DMS153 treated with DMSO at 0.1 percent for 48 hours (cell line): ENCODE data around the gene PCNT.
A peak's percentile ranks its signal among the peaks of the same experiment; 100 is the strongest.

Experiments
- DNase-seq: peaks from one replicate; lab custom pipeline; 2025; ENCODE audit not compliant: unreplicated experiment; lab: John Stamatoyannopoulos, UW

The PCNT gene

DNA sequence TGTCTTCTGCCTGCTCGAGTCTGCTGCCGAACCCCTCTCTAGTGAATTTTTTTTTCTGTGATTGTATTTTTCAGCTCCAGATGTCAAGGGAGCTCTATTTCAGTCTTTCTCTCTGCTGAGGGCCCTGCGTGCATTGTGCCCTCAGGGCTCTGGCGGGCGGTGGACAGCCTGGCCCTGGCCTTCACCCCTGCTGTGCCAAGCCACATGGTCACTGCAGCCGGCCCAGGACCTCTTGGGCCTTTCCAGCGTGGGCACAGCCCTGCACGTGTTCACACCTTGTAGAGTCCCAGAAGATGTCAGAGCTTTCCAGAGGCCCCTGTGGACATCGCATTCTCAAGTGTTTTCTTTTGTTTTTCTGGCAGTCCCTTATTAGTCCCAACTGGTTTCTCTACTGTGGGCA lies 55.7 kb downstream of the PCNT start:
- no peak for DNase-seq

DNA sequence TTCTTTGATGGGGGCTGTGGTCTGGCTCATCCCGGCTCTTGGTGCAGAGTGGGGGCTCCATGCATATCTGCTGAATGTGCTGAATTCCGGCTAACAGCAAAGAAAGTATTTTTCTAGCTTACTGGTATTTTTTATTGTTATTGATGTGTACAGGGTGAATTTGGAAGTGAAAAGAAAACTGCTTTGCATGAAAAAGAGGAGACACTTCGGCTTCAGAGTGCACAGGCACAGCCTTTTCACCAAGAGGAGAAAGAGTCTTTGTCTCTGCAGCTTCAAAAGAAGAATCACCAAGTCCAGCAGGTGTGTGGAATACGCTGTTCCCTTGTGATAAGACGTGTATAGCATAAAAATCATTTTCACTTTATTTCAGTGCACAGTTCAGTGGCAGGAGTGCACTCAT lies 57.6 kb downstream of the PCNT start:
- DNase-seq = no peak

DNA sequence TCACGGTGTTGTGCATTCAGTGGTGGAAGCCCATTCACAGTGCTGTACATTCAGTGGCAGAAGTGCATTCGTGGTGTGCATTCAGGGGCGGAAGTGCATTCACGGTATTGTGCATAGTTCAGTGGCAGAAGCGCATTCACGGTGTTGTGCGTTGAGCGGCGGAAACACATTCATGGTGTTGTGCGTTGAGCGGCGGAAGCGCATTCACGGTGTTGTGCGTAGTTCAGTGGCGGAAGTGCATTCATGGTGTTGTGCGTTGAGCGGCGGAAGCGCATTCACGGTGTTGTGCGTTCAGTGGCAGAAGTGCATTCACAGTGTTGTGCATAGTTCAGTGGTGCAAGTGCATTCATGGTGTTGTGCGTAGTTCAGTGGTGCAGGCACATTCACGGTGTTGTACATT lies 60.6 kb downstream of the PCNT start:
- no peak for DNase-seq

DNA sequence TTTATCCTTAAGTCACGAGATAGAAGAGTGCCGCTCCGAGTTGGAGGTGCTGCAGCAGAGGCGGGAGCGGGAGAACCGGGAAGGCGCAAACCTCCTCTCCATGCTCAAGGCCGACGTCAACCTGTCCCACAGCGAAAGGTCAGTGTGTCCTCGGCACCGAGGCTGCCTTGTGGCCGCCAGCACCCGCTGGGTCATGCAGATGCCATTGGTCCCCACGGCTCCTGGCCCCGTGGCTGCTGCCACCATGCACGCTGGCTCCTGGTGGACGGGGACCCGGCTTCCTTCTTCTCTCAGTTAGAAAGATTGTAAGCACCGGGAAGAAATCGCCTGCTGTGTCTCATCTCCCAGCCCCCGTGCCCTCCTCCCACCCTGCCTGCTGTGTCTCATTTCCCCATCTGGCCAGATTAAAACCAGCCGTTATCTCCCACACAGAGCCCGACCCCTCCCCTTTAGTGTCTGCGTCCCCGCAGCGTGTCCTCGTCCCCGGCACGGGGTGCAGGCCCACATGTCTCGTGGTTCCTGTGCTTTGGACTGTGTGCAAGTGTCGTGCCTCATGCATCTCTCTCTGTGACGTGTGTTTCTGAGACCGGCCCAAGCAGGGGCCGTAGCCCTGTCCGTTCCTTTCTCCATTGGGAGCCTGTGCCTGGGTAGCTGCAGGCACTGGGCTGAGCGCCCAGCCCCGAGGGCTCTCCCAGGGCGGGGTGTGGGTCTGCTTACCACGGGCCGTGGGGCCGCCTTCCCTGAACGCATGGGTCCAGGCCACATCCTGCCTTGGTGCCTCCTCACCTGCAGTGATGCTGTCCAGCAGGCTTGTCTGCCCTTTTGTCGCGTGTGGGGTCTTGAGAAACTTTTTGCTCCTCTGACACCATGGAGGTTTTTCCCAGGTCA lies 62.1 kb downstream of the PCNT start:
- DNase-seq = no peak

DNA sequence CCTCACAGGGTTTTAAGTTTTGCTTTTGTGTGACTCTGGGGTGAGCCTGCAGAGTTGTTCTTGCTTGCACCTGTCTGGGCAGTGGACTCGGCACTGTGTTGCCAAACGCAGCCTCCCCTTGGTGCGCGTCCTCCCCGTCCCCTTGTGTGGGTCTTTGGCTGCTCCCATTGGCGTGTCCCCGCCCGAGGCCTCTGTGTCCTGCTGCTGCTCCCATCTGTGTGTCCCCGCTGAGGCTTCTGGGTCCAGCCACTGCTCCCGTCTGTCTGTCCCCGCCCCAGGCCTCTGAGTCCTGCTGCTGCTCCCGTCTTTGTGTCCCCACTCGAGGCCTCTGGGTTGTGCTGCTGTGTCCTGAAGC lies 62.8 kb downstream of the PCNT start:
- DNase-seq = no peak

DNA sequence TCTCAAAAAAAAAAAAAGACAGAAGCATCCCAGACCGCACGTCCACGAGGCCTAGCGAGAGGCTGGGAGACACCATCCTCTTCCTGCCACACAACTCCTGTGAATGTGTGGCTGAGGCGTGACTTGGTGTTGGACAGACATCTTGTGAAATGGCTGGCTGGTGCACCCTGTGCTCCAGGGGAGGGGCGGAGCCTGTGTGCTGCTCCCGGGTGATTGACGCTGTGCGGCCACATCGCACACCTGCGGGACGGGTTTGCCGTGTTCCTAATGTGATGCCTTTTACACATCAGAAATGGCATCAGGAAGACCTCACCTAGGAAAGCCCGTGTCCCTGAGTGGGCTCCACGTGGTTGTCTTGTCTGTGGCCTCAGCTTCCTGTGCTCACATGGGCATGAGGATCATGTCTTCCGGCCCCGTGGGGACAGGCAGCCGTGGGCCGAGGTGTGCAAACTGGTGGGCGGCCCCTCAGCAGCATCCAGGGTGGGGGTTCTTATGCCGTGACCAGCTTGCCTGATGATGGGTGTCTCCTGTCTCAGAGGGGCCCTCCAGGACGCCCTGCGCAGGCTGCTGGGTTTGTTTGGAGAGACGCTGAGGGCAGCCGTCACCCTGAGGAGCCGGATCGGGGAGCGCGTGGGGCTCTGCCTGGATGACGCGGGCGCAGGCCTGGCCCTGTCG lies 64.4 kb downstream of the PCNT start:
- DNase-seq = no peak

DNA sequence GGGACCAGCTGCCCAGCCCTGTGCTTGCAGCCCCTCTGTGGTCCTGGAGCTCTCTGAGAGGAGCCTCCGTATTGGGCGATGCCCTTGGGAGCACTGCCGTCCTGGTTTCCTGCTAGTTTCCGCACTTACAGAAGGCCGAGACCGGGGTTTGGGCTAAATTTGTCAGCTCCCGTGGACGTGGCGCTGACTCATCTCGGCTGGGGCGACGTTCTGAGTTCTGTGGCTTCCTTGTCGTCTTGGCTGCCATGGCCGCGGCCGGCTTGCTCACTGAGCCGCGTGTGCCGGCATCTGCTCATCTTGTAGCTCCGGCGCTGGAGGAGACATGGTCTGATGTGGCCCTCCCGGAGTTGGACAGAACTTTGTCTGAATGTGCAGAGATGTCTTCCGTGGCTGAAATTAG lies 64.9 kb downstream of the PCNT start:
- no peak for DNase-seq

DNA sequence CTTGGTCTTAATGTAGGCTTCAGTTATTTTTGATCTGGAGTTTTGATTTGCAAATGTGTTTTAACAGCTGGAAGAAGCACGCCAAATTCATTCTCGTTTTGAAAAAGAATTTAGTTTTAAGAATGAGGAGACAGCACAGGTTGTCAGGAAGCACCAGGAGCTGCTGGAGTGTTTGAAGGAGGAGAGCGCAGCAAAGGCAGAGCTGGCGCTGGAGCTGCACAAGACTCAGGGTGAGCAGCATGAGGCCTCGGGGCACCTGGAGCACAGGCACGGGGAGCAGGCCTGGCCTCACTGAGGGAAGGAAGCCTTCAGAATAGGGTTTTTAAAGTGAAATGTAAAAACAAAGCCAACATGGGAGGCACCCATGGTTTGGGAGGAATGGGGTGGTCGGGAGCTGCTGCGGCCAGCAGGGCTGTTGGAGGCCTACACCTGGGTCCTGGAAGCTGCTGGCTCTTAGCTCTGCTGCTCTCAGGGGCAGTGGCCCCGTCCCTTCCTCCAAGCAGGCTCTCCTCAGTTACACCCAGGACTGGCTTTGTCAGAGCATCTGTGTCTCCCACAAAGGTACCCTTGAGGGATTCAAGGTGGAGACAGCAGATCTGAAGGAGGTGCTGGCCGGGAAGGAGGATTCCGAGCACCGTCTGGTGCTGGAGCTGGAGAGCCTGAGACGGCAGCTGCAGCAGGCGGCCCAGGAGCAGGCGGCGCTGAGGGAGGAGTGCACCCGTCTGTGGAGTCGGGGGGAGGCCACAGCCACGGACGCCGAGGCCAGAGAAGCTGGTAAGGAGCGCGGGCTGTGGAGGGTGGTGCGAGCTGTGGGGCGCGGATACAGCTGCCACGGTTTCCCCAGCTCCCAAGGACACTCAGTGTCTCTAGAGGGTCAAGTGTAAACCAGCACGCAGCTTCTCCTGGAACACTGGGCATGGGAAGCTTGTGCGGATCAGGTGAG lies 66.9 kb downstream of the PCNT start:
- DNase-seq = no peak

DNA sequence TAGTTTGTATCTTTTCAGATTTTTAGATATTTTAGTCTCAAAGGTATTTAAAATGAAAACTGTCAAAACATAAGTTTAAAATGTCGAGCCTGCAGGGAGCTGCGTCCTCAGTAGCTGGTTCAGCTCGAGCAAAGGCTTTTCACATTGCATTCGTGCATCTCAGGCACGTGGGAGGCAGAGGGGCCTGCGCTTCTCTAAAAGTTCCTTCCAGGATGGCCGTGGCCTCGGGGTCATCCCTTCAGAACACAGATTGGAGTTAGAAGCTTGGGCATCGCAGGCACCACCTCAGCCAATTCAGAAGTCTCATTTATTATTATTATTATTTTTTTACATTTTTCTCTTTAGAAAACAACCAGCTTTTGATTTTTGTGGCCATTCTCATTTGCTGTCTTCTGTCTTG lies 67.8 kb downstream of the PCNT start:
- no peak for DNase-seq

DNA sequence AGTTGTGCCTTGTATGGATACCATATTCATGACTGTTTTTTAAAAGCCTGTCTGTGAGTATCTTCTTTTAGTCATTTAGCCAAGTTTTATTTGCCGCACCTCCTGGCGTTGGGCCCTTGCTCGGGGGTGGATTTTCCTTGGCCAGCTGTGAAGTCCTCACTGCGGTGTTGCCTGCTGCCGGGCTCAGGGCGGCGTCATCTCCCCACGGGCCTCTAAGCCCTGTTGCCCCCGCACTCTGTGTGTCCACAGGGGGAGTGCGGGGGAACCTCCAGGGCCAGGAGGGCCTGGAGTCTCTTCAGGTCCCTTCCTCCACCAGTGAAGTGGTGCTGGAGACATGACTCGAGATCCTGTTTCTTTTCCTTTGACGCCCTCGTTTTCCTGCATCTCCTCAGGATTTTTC lies 69.0 kb downstream of the PCNT start:
- no peak for DNase-seq

DNA sequence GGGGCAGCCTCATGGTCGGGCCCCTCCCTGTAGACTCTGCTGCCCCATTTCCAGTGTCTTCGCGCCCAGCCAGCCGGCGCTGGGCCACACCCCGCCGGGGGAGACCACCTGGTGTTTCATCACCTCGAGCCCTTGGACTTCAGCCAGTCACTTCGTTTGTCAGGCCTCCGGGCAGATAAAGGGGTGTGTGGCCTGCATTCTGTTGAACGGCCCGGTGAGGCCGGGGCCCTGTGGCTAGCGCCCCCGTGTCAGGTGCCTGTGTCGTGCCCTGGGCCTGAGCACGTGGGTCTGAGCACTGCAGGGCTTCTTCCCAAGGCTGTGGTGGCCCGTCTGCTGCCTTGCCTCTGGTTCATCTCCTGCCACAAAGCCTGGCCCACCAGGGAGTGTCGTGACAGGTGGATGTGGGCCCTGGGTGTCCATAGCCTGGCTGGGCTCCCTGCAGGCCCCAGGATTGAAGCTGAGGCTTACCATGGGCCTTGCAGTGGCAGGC lies 69.5 kb downstream of the PCNT start:
- DNase-seq = no peak

DNA sequence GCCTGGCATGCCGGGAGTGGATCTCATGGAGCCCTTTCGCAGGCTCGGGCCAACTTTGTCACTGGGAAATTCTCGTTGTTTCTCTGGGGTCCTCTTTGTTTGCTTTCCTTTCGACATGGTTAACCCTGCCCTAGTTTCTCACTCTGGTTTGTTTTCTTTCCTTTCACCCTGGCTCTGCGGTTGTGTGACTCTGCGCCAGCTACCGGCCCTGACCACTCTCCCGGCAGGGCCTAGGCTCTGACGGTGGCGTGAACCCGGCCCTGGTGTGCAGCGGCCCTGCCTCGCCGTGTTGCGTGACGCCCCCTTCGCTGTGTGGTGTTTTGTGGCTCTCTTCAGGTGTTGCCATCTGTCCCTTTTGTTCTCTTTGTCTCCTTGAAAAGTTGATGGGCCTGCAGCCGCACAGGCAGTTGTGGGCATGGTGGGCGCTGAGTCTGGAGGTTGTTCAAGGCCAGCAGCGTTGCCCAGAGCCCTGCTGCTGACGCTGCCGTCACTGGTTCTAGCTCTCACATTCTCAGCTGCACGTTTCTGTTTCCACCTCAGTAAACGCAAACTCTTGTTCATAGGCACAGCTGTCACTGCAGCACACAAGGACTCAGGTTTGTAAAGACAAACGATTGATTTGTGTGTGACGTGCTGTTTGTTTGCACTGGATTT lies 70.1 kb downstream of the PCNT start:
- peak; percentile 26 for DNase-seq

DNA sequence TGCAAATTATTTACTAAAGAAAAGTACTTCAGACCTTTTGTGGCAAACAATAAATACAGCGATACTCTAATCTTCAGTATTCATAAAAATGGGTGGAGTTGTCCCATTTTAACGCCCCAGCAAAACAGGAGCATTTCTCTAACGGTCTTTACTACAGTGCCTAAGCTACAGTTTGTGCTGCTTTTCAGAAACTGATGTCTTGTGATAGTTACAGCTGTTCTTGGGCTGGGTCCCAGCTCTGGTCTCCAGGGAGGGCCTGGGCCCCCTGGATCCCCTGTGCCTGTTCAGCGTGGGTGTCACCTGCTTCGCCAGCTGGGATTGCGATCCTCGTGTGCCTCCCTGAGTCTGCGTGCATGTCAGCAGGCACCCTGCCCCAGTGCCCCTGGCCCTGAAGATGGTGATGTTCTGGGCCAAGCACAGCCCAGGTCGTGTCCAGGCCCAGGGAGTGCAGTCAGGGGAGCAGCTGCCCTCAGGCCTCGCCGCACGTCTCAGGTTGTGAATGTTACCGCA lies 70.7 kb downstream of the PCNT start:
- no peak for DNase-seq

DNA sequence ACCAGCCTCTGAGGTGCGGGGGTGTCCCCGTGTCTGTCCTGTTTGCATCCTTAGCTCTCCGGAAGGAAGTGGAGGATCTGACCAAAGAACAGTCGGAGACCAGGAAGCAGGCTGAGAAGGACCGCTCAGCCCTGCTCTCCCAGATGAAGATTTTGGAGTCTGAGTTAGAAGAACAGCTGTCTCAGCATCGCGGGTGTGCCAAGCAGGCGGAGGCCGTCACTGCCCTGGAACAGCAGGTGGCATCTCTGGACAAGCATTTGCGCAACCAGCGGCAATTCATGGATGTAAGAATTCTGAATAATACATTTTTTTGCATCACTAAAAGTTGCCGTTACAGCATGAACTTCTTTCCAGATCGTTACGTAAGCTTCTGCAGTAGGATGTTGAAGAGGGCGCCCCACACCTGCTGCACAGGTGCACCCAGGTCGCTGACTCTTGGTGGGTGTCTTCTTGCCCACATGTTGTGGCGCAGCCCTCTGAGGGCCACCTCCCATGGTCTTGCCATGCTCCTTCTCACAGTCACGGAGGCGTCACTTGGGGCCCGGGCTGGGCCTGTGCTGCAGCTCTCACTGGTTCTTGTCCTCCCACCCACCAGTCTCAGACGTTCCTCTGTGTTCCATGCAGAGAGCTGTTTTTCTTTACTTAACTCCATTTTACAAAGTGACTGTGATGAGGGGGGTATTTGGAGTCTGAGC lies 73.4 kb downstream of the PCNT start:
- DNase-seq = no peak

DNA sequence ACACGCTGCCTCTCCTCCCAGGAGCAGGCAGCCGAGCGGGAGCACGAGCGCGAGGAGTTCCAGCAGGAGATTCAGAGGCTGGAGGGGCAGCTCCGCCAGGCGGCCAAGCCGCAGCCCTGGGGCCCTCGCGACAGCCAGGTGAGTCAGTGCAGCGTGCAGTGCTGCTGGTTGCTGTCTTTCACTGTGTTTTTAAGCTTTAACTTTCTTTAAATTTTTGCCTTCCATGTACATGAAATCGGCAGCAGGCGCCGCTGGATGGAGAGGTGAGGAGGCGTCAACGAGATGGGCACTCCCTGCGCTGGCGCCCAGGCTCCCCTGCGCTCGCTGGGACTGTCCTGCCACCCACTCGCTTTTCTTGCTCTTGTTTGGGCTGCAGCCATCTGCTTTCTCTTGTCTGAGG lies 74.0 kb downstream of the PCNT start:
- no peak for DNase-seq

DNA sequence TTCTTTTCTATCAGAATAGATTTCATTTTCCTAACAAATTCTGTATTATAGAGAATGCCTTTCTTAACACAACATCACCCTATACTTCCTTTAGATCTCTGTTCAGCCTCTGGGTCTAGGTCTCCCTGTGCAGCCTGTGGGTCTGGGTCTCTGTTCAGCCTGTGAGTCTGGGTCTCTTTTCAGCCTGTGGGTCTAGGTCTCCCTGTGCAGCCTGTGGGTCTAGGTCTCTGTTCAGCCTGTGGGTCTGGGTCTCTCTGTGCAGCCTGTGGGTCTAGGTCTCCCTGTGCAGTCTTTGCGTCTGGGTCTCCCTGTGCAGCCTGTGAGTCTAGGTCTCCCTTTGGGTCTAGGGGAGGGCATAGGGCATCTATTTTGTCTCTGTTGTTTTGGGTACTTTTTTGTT lies 75.2 kb downstream of the PCNT start:
- no peak for DNase-seq

DNA sequence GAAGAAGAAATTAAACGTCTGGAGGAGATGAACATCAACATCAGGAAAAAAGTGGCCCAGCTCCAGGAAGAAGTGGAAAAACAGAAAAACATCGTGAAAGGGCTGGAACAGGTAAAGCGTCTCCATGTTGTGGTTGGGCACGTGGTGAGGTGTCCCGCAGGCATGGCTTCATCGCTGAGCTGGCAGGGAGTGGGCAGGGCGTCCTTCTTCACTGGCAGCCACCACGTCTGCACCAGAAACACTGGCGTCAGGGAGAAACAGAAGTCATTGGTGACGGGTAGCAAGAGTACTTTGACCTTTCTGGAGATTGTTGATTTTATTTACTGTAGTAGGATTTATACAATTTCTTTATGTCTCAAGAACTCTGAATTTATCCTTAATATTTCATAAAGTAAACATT lies 75.7 kb downstream of the PCNT start:
- no peak for DNase-seq

DNA sequence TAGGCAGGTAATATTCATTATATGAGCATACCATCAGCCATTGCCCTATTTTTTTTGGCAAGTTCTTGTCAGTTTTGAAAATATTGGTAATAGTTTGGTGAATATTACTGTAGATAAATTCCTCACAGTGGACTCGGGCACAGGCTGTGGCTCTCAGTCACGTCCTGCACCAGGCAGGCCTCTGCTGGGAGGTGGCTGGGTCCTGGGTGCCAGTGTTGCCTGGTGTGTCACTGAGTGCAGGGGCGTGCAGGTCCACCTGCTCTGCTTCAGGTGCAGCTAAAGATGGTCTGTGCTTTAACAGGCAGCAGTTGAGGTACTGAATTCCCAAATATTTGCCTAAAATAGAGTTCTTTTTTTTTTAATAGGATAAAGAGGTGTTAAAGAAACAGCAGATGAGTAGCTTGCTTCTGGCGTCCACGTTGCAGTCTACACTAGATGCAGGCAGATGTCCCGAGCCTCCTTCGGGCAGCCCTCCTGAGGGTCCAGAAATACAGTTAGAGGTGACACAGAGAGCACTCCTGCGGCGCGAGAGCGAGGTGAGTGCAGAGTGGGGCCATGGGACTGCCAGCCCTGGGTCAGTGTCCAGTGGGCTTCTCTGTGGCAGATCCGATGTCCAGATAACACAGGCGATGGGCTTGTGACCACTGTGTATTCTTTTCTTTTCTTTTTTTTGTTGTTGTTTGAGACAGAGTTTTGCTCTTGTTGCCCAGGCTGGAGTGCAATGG lies 77.4 kb downstream of the PCNT start:
- DNase-seq = no peak

DNA sequence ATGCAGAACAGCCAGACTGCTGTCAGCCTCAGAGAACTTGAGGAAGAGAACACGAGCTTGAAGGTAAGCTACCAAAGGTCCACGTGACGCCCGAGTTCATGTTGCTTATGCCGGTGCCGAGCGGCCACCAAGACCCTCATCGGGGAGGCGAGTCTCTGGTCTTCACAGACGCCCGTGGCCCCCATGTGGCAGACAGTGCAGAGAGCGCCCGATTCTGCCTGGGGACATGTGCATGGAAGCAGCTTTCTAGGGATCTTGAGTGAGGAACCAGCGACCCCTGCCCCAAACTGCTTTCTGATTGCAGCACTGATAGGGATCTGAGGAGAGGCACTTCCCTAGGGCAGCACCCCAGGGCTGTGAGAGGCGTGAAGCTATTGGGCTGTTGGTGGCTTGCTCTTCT lies 78.5 kb downstream of the PCNT start:
- no peak for DNase-seq
